Measurements from ENCODE around the gene ARMH1. TPM values are rescaled to one million over a fixed set of nuclear protein-coding genes. Genes with fewer than 3 reads are reported as not detected.

ARMH1 gene
- total RNA-seq, 1 experiment from 2014 or later: 0.15 TPM

DNA sequence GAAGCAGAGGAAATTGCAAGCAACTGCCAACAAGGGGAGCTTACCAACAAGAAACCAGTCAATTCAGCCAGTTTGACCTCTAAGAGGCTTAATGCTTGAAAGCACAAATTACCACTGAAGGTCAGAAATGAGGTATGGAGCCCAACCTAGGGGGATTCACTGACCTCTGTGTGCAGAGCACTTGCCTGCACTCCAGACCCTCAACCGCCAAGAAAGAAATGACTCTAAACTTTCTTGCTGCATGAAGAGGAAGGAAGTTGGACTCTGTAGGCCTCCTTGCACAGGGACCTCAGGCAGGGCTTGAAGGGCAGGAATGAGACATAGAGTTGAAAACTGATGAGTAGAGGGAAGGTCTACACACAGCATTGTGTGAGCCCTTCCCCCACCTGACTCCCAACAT, 10.0 kb downstream of the ARMH1 start:
- DNase-seq (no peak), ATAC-seq (no peak)
- Histone ChIP-seq H2AFZ (ENCODE audit: low read length) (no peak overlapping the region), H3K4me1 (ENCODE audit: insufficient read depth, low read length) (peaks cover 6% of the 10 kb centered on the region; the same call in 1 of the 2 replicates), H4K20me1 (ENCODE audit: low read length) (no peaks in the 10 kb centered on the region), H3K79me2 (ENCODE audit: low read length) (no peaks in the 10 kb centered on the region), H3K9me2 (replicated peaks; ENCODE audit: low read length) (no peaks in the 10 kb centered on the region), H3K9ac (ENCODE audit: low read length) (no peak overlapping the region), H3K4me3 (ENCODE audit: low read length) (no peak overlapping the region), H3K36me3 (ENCODE audit: low read depth, low read length) (no peaks in the 10 kb centered on the region), H3K27ac (ENCODE audit: low read length) (no peak overlapping the region), H3K27me3 (ENCODE audit: low read length) (no peaks in the 10 kb centered on the region), H3F3A (ENCODE audit: low read length, unreplicated experiment) (no peaks in the 10 kb centered on the region), H3K9me3 (ENCODE audit: low read length) (no peaks in the 10 kb centered on the region), H3K4me2 (ENCODE audit: low read length) (no peak overlapping the region)
- TF ChIP-seq EZH2phosphoT487 (IDR thresholded peaks at IDR 0.05; ENCODE audit: borderline replicate concordance, low read length) (no peak), EZH2 (IDR thresholded peaks at IDR 0.05; ENCODE audit: low read length, unreplicated experiment) (no peak)
- no TSS peak for BruUV-seq (replicated peaks)
- CTCF ChIA-PET: no interaction called here
- intact Hi-C loops (cut with micrococcal nuclease): no loop called here
- POLR2A ChIA-PET (ENCODE audit: unreplicated experiment): no interaction called here

GRCh38 chr1:44685218-44685617, 10.7 kb downstream of the ARMH1 start:
- ATAC-seq (no peak), DNase-seq (no peak)
- no peak overlapping the region for H3K4me2 ChIP-seq (ENCODE audit: low read length)
- H3K9me3 ChIP-seq (ENCODE audit: low read length): no peaks in the 10 kb centered on the region
- POLR2A ChIA-PET (ENCODE audit: unreplicated experiment): no interaction called here
- H3K9ac ChIP-seq (ENCODE audit: low read length): no peak overlapping the region
- H2AFZ ChIP-seq (ENCODE audit: low read length): no peak overlapping the region
- H4K20me1 ChIP-seq (ENCODE audit: low read length): no peaks in the 10 kb centered on the region
- BruUV-seq (replicated peaks): no TSS peak
- no peaks in the 10 kb centered on the region for H3K79me2 ChIP-seq (ENCODE audit: low read length)
- peaks cover 6% of the 10 kb centered on the region; the same call in 1 of the 2 replicates for H3K4me1 ChIP-seq (ENCODE audit: insufficient read depth, low read length)
- intact Hi-C loops (cut with micrococcal nuclease): no loop called here
- H3K36me3 ChIP-seq (ENCODE audit: low read depth, low read length): no peaks in the 10 kb centered on the region
- H3K27me3 ChIP-seq (ENCODE audit: low read length): no peaks in the 10 kb centered on the region
- H3K4me3 ChIP-seq (ENCODE audit: low read length): no peak overlapping the region
- H3F3A ChIP-seq (ENCODE audit: low read length, unreplicated experiment): no peaks in the 10 kb centered on the region
- H3K27ac ChIP-seq (ENCODE audit: low read length): no peak overlapping the region
- CTCF ChIA-PET: interaction anchor here (0.9 kb wide), 1 partner anchor 11 kb away, joined by 3 read pairs; the partner anchor contains the start of gene TMEM53
- no peak for TF ChIP-seq EZH2phosphoT487 (IDR thresholded peaks at IDR 0.05; ENCODE audit: borderline replicate concordance, low read length)
- no peak for TF ChIP-seq CTCF (conservative IDR thresholded peaks at IDR 0.05; ENCODE audit: low read depth, low read length)
- no peak for TF ChIP-seq EZH2 (IDR thresholded peaks at IDR 0.05; ENCODE audit: low read length, unreplicated experiment)
- H3K9me2 ChIP-seq (replicated peaks; ENCODE audit: low read length): no peaks in the 10 kb centered on the region

DNA sequence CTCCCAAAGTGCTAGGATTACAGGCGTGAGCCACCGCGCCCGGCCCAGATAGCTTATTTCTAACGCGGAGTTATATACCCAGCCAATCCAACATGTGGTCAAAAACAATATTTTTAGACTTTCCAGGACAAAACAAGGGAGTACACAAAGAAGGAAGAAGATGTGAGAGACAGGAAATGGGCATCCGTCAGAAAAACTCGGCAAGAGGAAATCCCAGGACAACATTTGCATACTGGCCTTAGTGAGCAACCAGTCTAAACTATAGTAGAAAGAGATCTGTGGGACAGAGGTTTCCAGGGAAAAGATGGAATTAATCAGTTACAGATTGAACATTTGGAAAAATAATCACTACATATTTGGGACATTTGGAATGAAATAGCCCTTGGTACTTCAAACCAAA, 11.4 kb downstream of the ARMH1 start:
- POLR2A ChIA-PET (ENCODE audit: unreplicated experiment): no interaction called here
- Histone ChIP-seq H3K79me2 (ENCODE audit: low read length) (no peaks in the 10 kb centered on the region), H3K4me2 (ENCODE audit: low read length) (no peak overlapping the region), H4K20me1 (ENCODE audit: low read length) (no peaks in the 10 kb centered on the region), H3F3A (ENCODE audit: low read length, unreplicated experiment) (no peaks in the 10 kb centered on the region), H3K4me1 (ENCODE audit: insufficient read depth, low read length) (peaks cover 9% of the 10 kb centered on the region; the same call in 1 of the 2 replicates), H3K4me3 (ENCODE audit: low read length) (no peak overlapping the region), H3K27me3 (ENCODE audit: low read length) (no peaks in the 10 kb centered on the region), H2AFZ (ENCODE audit: low read length) (no peak overlapping the region), H3K9ac (ENCODE audit: low read length) (no peak overlapping the region), H3K27ac (ENCODE audit: low read length) (no peak overlapping the region), H3K9me2 (replicated peaks; ENCODE audit: low read length) (no peaks in the 10 kb centered on the region), H3K36me3 (ENCODE audit: low read depth, low read length) (no peaks in the 10 kb centered on the region), H3K9me3 (ENCODE audit: low read length) (no peaks in the 10 kb centered on the region)
- CTCF ChIA-PET: interaction anchor here (0.9 kb wide), 1 partner anchor 12 kb away, joined by 3 read pairs; the partner anchor contains the start of gene TMEM53
- BruUV-seq (replicated peaks): no TSS peak
- ATAC-seq: no peak
- intact Hi-C loops (cut with micrococcal nuclease): no loop called here
- TF ChIP-seq EZH2phosphoT487 (IDR thresholded peaks at IDR 0.05; ENCODE audit: borderline replicate concordance, low read length) (no peak), EZH2 (IDR thresholded peaks at IDR 0.05; ENCODE audit: low read length, unreplicated experiment) (no peak), CTCF (conservative IDR thresholded peaks at IDR 0.05; ENCODE audit: low read depth, low read length) (no peak)
- no peak for DNase-seq

All from PC-3 (cell line).